ENCODE data around the gene TLE2.

TLE2 gene

GRCh38 chr19:3029065-3029923, at the start of gene TLE2:
Gene TLE2 (minus strand): TSS chr19:3029280. CDS start chr19:3028904, 376 bp downstream.
- no peak within 1 kb of the TSS for H3K9ac ChIP-seq (ENCODE audit: insufficient read length, low read depth)
- H3K36me3 ChIP-seq (ENCODE audit: insufficient read depth, insufficient read length, low read length) = no peaks in the 10 kb centered on the region
- H3K9me3 ChIP-seq (ENCODE audit: insufficient read depth, low read length) = no peaks in the 10 kb centered on the region; the same call in 1 of the 2 replicates
- DNase-seq (ENCODE audit: low read depth, low spot score) = no peak
- TF ChIP-seq ZNF274 (IDR thresholded peaks at IDR 0.05; ENCODE audit: low read depth, low read length) (no peak), SUZ12 (IDR thresholded peaks at IDR 0.05; ENCODE audit: extremely low read depth, insufficient read depth, insufficient read length) (peak; percentile 4), YY1 (IDR thresholded peaks at IDR 0.05; ENCODE audit: insufficient read depth, insufficient read length) (no peak)
- H3K4me1 ChIP-seq (ENCODE audit: insufficient read depth, insufficient read length) = peaks cover 16% of the 10 kb centered on the region
- H3K4me3 ChIP-seq (ENCODE audit: insufficient read length, low read depth) = peak within 1 kb of the TSS; percentile 15
- peaks cover 96% of the 10 kb centered on the region for H3K27me3 ChIP-seq (ENCODE audit: insufficient read depth, insufficient read length)

GRCh38 chr19:3075605-3076431, 46.7 kb upstream of the TLE2 start:
- peaks cover 10% of the 10 kb centered on the region for H3K4me1 ChIP-seq (ENCODE audit: insufficient read depth, insufficient read length)
- peak overlapping the region; percentile 8 for H3K4me3 ChIP-seq (ENCODE audit: insufficient read length, low read depth)
- no peak for TF ChIP-seq YY1 (IDR thresholded peaks at IDR 0.05; ENCODE audit: insufficient read depth, insufficient read length)
- no peak for TF ChIP-seq ZNF274 (IDR thresholded peaks at IDR 0.05; ENCODE audit: low read depth, low read length)
- no peak for TF ChIP-seq SUZ12 (IDR thresholded peaks at IDR 0.05; ENCODE audit: extremely low read depth, insufficient read depth, insufficient read length)
- no peaks in the 10 kb centered on the region for H3K36me3 ChIP-seq (ENCODE audit: insufficient read depth, insufficient read length, low read length)
- no peaks in the 10 kb centered on the region for H3K9me3 ChIP-seq (ENCODE audit: insufficient read depth, low read length)
- H3K27me3 ChIP-seq (ENCODE audit: insufficient read depth, insufficient read length) = peaks cover 20% of the 10 kb centered on the region
- no peak for DNase-seq (ENCODE audit: low read depth, low spot score)
- H3K9ac ChIP-seq (ENCODE audit: insufficient read length, low read depth) = peak overlapping the region; percentile 56

GRCh38 chr19:3073931-3074595, 45.0 kb upstream of the TLE2 start:
- H3K9ac ChIP-seq (ENCODE audit: insufficient read length, low read depth) = no peak overlapping the region
- no peaks in the 10 kb centered on the region for H3K36me3 ChIP-seq (ENCODE audit: insufficient read depth, insufficient read length, low read length)
- H3K9me3 ChIP-seq (ENCODE audit: insufficient read depth, low read length) = no peaks in the 10 kb centered on the region
- no peak for TF ChIP-seq SUZ12 (IDR thresholded peaks at IDR 0.05; ENCODE audit: extremely low read depth, insufficient read depth, insufficient read length)
- no peak for TF ChIP-seq ZNF274 (IDR thresholded peaks at IDR 0.05; ENCODE audit: low read depth, low read length)
- TF ChIP-seq YY1 (IDR thresholded peaks at IDR 0.05; ENCODE audit: insufficient read depth, insufficient read length) = no peak
- DNase-seq (ENCODE audit: low read depth, low spot score) = no peak
- no peak overlapping the region for H3K4me3 ChIP-seq (ENCODE audit: insufficient read length, low read depth)
- peaks cover 20% of the 10 kb centered on the region for H3K27me3 ChIP-seq (ENCODE audit: insufficient read depth, insufficient read length)
- H3K4me1 ChIP-seq (ENCODE audit: insufficient read depth, insufficient read length) = peaks cover 10% of the 10 kb centered on the region

GRCh38 chr19:3073159-3073563, 44.1 kb upstream of the TLE2 start:
- DNase-seq (ENCODE audit: low read depth, low spot score) = no peak
- no peaks in the 10 kb centered on the region for H3K9me3 ChIP-seq (ENCODE audit: insufficient read depth, low read length)
- no peak overlapping the region for H3K4me3 ChIP-seq (ENCODE audit: insufficient read length, low read depth)
- H3K4me1 ChIP-seq (ENCODE audit: insufficient read depth, insufficient read length) = peaks cover 10% of the 10 kb centered on the region
- no peak overlapping the region for H3K9ac ChIP-seq (ENCODE audit: insufficient read length, low read depth)
- no peaks in the 10 kb centered on the region for H3K36me3 ChIP-seq (ENCODE audit: insufficient read depth, insufficient read length, low read length)
- H3K27me3 ChIP-seq (ENCODE audit: insufficient read depth, insufficient read length) = peaks cover 20% of the 10 kb centered on the region
- TF ChIP-seq YY1 (IDR thresholded peaks at IDR 0.05; ENCODE audit: insufficient read depth, insufficient read length) (no peak), SUZ12 (IDR thresholded peaks at IDR 0.05; ENCODE audit: extremely low read depth, insufficient read depth, insufficient read length) (no peak), ZNF274 (IDR thresholded peaks at IDR 0.05; ENCODE audit: low read depth, low read length) (no peak)

- no peak overlapping the region for H3K9ac ChIP-seq (ENCODE audit: insufficient read length, low read depth)
- TF ChIP-seq ZNF274 (IDR thresholded peaks at IDR 0.05; ENCODE audit: low read depth, low read length) (no peak), SUZ12 (IDR thresholded peaks at IDR 0.05; ENCODE audit: extremely low read depth, insufficient read depth, insufficient read length) (no peak), YY1 (IDR thresholded peaks at IDR 0.05; ENCODE audit: insufficient read depth, insufficient read length) (no peak)
- H3K4me1 ChIP-seq (ENCODE audit: insufficient read depth, insufficient read length) = peaks cover 10% of the 10 kb centered on the region
- H3K36me3 ChIP-seq (ENCODE audit: insufficient read depth, insufficient read length, low read length) = no peaks in the 10 kb centered on the region
- DNase-seq (ENCODE audit: low read depth, low spot score) = no peak
- H3K9me3 ChIP-seq (ENCODE audit: insufficient read depth, low read length) = no peaks in the 10 kb centered on the region
- no peak overlapping the region for H3K4me3 ChIP-seq (ENCODE audit: insufficient read length, low read depth)
- peaks cover 20% of the 10 kb centered on the region for H3K27me3 ChIP-seq (ENCODE audit: insufficient read depth, insufficient read length)
These were observed 42.7 kb upstream of the TLE2 start for GRCh38 chr19:3071768-3072167.

GRCh38 chr19:3068071-3068470, 39.0 kb upstream of the TLE2 start:
- DNase-seq (ENCODE audit: low read depth, low spot score) = no peak
- Histone ChIP-seq H3K9me3 (ENCODE audit: insufficient read depth, low read length) (no peaks in the 10 kb centered on the region), H3K27me3 (ENCODE audit: insufficient read depth, insufficient read length) (peaks cover 11% of the 10 kb centered on the region), H3K36me3 (ENCODE audit: insufficient read depth, insufficient read length, low read length) (no peaks in the 10 kb centered on the region), H3K4me3 (ENCODE audit: insufficient read length, low read depth) (no peak overlapping the region), H3K4me1 (ENCODE audit: insufficient read depth, insufficient read length) (peaks cover 6% of the 10 kb centered on the region), H3K9ac (ENCODE audit: insufficient read length, low read depth) (no peak overlapping the region)
- TF ChIP-seq YY1 (IDR thresholded peaks at IDR 0.05; ENCODE audit: insufficient read depth, insufficient read length) (no peak), ZNF274 (IDR thresholded peaks at IDR 0.05; ENCODE audit: low read depth, low read length) (no peak), SUZ12 (IDR thresholded peaks at IDR 0.05; ENCODE audit: extremely low read depth, insufficient read depth, insufficient read length) (no peak)
